ENCODE data around the gene MYH11.

Gene MYH11

DNA sequence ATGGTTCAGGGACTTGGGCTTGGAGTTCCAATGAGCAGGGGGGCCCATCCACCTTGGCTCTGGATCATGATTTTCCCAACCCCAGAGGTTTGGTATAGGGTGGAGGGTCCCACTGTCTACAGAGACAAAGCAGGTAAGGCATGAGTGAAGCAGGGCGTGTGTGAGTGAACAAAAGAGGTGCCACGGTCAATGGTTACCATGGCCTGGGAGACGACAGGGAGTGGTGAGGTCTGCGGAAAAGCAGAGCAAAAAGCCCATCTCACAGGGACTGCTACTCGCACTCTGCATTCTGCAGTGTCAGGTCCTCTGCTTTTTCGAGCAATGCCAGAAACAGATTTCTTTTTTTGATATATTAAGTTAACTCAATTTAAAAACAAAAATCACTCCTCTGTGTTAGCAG is 24.6 kb downstream of the MYH11 start:
- H3K9me3 ChIP-seq: no peaks in the 10 kb centered on the region
- peaks cover 24 to 35% of the 10 kb centered on the region in 2 experiments for H3K4me1 ChIP-seq (ENCODE audit: control insufficient read depth in 1 of 2, insufficient read depth in 1 of 2, low read depth in 1 of 2, low read length in 1 of 2)
- no peak overlapping the region for H3K27ac ChIP-seq
- no peaks in the 10 kb centered on the region for H3K36me3 ChIP-seq
- H3K27me3 ChIP-seq: no peaks in the 10 kb centered on the region
- no peak overlapping the region for H3K4me3 ChIP-seq (ENCODE audit: low read depth in 1 of 2, low read length in 1 of 2)
- TF ChIP-seq, protein P1, sequence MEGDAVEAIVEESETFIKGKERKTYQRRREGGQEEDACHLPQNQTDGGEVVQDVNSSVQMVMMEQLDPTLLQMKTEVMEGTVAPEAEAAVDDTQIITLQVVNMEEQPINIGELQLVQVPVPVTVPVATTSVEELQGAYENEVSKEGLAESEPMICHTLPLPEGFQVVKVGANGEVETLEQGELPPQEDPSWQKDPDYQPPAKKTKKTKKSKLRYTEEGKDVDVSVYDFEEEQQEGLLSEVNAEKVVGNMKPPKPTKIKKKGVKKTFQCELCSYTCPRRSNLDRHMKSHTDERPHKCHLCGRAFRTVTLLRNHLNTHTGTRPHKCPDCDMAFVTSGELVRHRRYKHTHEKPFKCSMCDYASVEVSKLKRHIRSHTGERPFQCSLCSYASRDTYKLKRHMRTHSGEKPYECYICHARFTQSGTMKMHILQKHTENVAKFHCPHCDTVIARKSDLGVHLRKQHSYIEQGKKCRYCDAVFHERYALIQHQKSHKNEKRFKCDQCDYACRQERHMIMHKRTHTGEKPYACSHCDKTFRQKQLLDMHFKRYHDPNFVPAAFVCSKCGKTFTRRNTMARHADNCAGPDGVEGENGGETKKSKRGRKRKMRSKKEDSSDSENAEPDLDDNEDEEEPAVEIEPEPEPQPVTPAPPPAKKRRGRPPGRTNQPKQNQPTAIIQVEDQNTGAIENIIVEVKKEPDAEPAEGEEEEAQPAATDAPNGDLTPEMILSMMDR (IDR thresholded peaks at IDR 0.05): no peak

DNA sequence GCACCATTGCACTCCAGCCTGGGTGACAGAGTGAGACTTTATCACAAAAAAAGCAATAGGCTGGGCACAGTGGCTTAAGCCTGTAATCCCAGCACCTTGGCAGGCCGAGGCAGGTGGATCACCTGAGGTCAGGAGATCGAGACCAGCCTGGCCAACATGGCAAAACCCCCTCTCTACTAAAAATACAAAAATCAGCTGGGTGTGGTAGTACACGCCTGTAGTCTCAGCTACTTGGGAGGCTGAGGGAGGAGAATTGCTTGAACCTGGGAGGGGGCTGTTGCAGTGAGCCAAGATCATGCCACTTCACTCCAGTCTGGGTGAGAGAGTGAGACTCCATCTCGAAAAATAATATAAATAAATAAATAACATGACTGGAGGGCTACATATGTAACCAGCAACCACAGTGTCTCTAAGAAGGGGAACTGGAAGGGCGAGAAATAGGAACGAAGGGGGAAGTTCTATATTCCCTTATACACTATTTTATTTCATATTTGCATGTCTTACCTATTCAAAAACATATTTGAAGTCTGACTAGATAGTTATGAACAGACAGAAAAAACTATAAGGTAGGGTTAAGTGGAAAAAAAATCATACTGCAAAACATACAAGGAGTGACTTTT is 25.9 kb downstream of the MYH11 start:
- Histone ChIP-seq H3K4me1 (ENCODE audit: control insufficient read depth in 1 of 2, insufficient read depth in 1 of 2, low read depth in 1 of 2, low read length in 1 of 2) (peaks cover 24 to 35% of the 10 kb centered on the region in 2 experiments), H3K4me3 (ENCODE audit: low read depth in 1 of 2, low read length in 1 of 2) (no peak overlapping the region), H3K27ac (no peak overlapping the region), H3K36me3 (no peaks in the 10 kb centered on the region), H3K9me3 (no peaks in the 10 kb centered on the region), H3K27me3 (no peaks in the 10 kb centered on the region)
- TF ChIP-seq, protein P1 (IDR thresholded peaks at IDR 0.05): no peak

DNA sequence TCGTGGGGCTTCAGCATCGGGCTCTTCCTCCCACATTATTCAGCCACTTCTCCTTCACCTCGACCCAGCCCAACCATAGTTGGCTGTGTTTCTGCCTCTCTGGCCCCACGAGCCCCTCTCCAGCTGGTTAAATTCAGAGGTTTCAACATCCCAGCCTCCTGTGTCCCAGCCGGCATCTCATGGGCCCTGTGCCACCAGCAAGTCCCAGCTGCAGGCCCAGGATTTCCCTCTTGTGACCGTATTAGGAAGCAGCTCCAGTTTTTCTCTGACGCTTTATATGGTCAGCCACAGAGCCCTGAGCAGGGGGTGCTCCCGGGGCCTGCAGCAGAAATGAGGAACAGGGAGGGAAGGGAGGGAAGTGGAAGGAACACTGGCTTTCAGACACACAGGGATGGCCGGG is 27.4 kb downstream of the MYH11 start:
- Histone ChIP-seq H3K27me3 (no peaks in the 10 kb centered on the region), H3K27ac (no peak overlapping the region), H3K4me1 (ENCODE audit: control insufficient read depth in 1 of 2, insufficient read depth in 1 of 2, low read depth in 1 of 2, low read length in 1 of 2) (peaks cover 18 to 26% of the 10 kb centered on the region in 2 experiments), H3K4me3 (ENCODE audit: low read depth in 1 of 2, low read length in 1 of 2) (no peak overlapping the region), H3K36me3 (no peaks in the 10 kb centered on the region), H3K9me3 (no peaks in the 10 kb centered on the region)
- TF ChIP-seq, protein P1 (IDR thresholded peaks at IDR 0.05): no peak

DNA sequence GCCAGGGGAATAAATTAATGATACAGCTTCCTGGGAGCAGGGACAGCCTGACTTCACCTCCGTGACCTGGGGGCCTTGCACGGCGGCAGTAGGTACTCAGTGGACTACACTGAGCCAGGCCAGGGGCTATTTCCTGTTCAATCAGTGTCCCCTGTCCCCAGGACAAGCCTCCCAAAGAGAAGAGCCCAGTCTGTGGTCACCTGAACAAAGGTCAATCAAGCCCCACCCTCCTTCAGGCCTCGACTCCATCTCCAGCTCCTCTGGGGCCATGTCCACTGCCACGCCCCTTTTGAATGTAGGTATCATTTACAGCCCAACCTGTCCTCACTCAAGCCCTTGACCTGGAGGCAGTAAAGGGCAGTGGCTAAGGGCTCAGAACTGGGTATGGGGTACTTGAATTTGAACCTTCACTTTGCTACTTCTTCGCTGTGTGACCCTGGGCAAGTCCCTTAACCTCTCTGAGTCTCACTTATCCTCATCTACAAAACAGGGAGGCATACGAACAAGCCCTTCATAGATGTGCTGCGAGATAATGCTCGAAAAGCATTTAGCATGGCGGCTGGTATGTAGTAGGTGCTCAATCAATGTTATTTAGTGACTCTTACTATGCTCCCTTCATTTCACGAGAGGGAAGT is 29.0 kb downstream of the MYH11 start:
- Histone ChIP-seq H3K36me3 (no peaks in the 10 kb centered on the region), H3K9me3 (no peaks in the 10 kb centered on the region), H3K4me1 (ENCODE audit: control insufficient read depth in 1 of 2, insufficient read depth in 1 of 2, low read depth in 1 of 2, low read length in 1 of 2) (peaks cover 1 to 13% of the 10 kb centered on the region in 2 experiments), H3K27me3 (no peaks in the 10 kb centered on the region), H3K4me3 (ENCODE audit: low read depth in 1 of 2, low read length in 1 of 2) (no peak overlapping the region), H3K27ac (no peak overlapping the region)
- TF ChIP-seq, protein P1 (IDR thresholded peaks at IDR 0.05): no peak

DNA sequence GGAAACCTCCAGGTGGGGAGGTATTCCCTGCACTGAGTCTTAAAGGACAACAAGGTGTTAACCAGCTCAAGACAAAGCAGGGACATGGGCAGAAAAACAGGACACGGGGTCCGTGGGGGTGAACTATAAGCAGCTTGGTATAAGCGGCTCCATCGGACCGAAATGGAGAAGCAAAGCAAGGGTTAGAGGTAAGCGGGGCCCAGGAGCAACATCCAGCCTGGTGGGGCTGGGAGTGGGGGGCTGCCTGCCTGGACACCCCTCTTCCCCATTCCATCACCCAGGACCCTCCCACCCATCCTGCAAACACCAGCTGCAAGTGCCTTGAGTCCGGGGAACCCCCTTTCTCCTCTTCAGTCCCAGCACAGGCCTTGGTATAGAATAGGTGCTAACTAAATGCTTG is 29.5 kb downstream of the MYH11 start:
- no peak overlapping the region for H3K27ac ChIP-seq
- peaks cover 0 to 13% of the 10 kb centered on the region in 2 experiments for H3K4me1 ChIP-seq (ENCODE audit: control insufficient read depth in 1 of 2, insufficient read depth in 1 of 2, low read depth in 1 of 2, low read length in 1 of 2)
- no peaks in the 10 kb centered on the region for H3K9me3 ChIP-seq
- H3K36me3 ChIP-seq: no peaks in the 10 kb centered on the region
- no peaks in the 10 kb centered on the region for H3K27me3 ChIP-seq
- no peak overlapping the region for H3K4me3 ChIP-seq (ENCODE audit: low read depth in 1 of 2, low read length in 1 of 2)
- TF ChIP-seq, protein P1 (IDR thresholded peaks at IDR 0.05): no peak
